Right lobe of liver (tissue), 4 donors: ENCODE measurements around the gene TCEANC2.

Experiments
- CTCF ChIP-seq, 4 donors: fragments of 200-600 bp in 3 of 4; fragments of 450-650 bp in 1 of 4; IDR thresholded peaks; one replicate each; pipeline versions ENCODE4 v1.5.1 to v1.8.0; 2016 to 2022; ENCODE audit warnings: antibody characterized with exemption in 4 of 4, mild to moderate bottlenecking in 2 of 4
- POLR2A ChIP-seq: fragments of 450-650 bp; IDR thresholded peaks from one replicate; pipeline ENCODE4 v1.6.1; 2017; ENCODE audit warnings: antibody characterized with exemption, mild to moderate bottlenecking
- donor health status: DM: no; HTN: no; CAD: no.
- donor health status: DM: no; HTN: no; CAD: no.
- donor health status: DM: no; HTN: yes; CAD: no.

- TF ChIP-seq CTCF (IDR thresholded peaks at IDR 0.05), result no peak
- no peak for TF ChIP-seq POLR2A
These were observed 24.0 kb downstream of the TCEANC2 start for GRCh38 chr1:54077359-54077758.
